Thyroid gland (tissue), 4 donors: ENCODE measurements around the gene AVPI1.

Experiments
- POLR2A ChIP-seq, 2 donors: fragments of 450-650 bp; IDR thresholded peaks; one replicate each; pipeline ENCODE4 v1.6.1; 2017; ENCODE audit warnings: antibody characterized with exemption in 2 of 2, mild to moderate bottlenecking in 2 of 2, moderate library complexity in 1 of 2
- TF ChIP-seq, protein P1 (sequence below), 6 experiments: fragments of 200-600 bp in 3 of 6; fragments of 450-650 bp in 3 of 6; sonication (generic) in 3 of 6; IDR thresholded peaks; one replicate each; pipeline ENCODE4 v1.5.1; 2016 to 2019; ENCODE audit warnings: antibody characterized with exemption in 6 of 6, mild to moderate bottlenecking in 2 of 6, inconsistent platforms in 1 of 6, moderate library complexity in 1 of 6

DNA sequence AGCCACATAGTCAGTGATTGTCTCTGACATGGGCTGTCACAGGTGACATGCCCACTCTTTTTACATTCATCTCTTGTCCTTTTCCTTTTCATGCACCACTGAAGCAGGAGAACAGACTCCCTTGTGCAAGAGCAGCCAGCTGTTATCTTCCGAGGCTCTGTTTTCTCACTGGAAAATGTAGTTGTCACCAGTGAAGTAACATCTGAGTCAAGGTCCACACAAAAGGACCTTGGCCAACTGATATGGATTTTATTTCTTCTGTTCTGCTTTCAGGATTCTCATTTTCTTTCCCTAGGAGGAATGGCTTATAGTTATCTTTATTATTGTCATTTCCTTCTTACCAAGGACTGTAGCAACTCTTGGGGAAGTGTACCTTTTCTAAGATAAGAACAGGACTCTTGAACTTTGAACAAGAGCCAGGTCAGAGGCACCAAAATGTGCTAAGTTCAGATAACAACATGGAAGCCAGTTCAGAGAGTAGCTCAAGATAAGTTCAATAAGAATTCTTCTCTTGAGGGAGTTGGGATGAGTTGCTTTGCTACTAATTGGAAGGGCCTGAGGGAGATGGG, 22.7 kb downstream of the AVPI1 start:
- TF ChIP-seq, protein P1, sequence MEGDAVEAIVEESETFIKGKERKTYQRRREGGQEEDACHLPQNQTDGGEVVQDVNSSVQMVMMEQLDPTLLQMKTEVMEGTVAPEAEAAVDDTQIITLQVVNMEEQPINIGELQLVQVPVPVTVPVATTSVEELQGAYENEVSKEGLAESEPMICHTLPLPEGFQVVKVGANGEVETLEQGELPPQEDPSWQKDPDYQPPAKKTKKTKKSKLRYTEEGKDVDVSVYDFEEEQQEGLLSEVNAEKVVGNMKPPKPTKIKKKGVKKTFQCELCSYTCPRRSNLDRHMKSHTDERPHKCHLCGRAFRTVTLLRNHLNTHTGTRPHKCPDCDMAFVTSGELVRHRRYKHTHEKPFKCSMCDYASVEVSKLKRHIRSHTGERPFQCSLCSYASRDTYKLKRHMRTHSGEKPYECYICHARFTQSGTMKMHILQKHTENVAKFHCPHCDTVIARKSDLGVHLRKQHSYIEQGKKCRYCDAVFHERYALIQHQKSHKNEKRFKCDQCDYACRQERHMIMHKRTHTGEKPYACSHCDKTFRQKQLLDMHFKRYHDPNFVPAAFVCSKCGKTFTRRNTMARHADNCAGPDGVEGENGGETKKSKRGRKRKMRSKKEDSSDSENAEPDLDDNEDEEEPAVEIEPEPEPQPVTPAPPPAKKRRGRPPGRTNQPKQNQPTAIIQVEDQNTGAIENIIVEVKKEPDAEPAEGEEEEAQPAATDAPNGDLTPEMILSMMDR (IDR thresholded peaks at IDR 0.05), result no peak
- no peak for TF ChIP-seq POLR2A (IDR thresholded peaks at IDR 0.05)
